HG03520 (cell line): Measurements from ENCODE around the gene PPIL3.
"Not testable (repeated sequence)": the region's sequence is repeated elsewhere in the genome, so short reads cannot be mapped to it uniquely, and the experiment has no call there.

Experiments used
- ATAC-seq: cut with Tn5 transposase; IDR thresholded peaks from one replicate; pipeline ENCODE4 v1.9.1; 2021; ENCODE audit warnings: mild to moderate bottlenecking, moderate library complexity; ENCODE audit not compliant: unreplicated experiment

The PPIL3 gene

GRCh38 chr2:200888704-200889625 lies at the start of gene PPIL3, which contains the start of gene NIF3L1:
TSS of gene PPIL3 (minus strand) at chr2:200889077. CDS start at chr2:200887615, 1,462 bp downstream.
TSS of gene NIF3L1 (plus strand) at chr2:200889371. CDS start at chr2:200891944, 2,573 bp downstream.
- ATAC-seq: peak; percentile 78

- no peak for ATAC-seq
These were observed 42.2 kb upstream of the PPIL3 start for GRCh38 chr2:200930947-200931626.

DNA sequence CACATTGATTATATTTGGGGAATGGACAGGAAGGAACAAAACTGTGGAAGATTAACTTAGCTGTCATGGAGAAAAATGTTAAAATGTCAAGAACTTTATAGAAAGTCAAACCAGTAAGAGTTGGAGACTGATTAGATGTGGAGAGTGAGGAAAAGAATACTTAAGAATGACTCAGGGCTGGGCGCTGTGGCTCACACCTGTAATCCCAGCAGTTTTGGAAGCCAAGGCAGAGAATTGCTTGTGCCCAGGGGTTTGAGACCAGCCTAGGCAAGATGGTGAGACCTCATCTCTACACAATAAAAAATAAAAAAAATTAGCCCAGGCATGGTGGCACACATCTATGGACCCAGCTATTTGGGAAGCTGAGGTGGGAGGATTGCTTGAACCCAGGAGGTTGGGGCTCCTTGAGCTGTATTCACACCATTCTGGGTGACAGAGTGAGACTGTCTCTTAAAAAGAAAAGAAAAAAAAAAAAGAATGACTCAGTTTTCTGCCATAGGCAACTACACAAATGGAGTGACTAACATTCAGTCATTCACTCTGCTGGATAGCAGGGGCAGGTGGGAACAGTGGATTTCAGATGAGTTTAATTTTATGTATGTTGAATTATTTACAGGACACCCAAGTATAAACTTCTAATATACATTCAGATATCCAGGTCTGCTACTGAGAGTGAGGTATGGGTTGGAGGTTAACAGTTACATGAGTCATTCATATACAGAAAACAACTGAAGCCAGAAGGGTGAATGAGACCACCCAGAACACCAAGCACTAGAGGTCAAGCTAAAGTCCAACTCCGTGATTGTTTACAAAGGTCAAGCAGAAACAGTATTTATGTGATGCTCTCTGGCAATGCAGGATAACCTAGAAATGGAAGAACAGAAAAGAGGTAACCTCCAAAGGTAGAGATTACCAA lies 40.7 kb upstream of the PPIL3 start:
- no peak for ATAC-seq

DNA sequence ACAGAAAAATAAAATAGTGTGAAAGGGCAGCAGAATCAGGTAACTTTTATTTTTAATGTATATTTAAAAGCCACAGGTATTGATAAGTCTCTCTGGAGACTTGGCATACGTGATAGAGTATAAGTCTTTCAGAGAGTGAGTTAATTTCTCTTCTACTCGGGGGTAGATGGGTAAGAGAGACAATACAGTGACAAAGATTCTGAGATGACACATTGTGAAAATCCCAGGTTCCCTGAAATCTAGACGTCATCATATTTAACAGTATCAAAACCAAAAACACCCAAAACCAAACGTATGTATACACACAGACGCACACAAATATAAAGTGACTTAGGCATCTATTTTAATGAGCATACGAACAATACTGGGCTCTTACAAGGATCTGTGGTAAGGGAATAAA lies 33.6 kb upstream of the PPIL3 start:
- no peak for ATAC-seq

DNA sequence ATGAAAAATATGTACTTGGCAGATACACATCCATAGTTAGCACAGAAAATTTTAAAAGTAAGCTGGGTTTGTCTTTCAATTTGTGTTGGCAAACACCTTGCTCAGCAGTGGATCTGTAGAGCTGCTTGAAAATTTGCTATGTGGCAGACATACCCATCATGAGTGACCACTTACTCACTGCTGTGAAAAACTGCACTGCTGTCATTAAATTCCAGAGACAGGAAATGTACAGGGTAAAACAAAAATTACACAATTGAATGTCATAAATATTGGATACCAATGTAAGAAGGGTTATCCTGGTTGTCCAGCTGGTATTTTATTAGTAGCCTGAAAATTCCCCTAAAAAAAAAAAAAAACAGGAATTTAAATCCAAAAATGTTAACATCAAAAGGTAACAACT lies 24.8 kb upstream of the PPIL3 start:
- ATAC-seq: no peak

GRCh38 chr2:200909958-200910357 lies 21.1 kb upstream of the PPIL3 start:
- no peak for ATAC-seq

DNA sequence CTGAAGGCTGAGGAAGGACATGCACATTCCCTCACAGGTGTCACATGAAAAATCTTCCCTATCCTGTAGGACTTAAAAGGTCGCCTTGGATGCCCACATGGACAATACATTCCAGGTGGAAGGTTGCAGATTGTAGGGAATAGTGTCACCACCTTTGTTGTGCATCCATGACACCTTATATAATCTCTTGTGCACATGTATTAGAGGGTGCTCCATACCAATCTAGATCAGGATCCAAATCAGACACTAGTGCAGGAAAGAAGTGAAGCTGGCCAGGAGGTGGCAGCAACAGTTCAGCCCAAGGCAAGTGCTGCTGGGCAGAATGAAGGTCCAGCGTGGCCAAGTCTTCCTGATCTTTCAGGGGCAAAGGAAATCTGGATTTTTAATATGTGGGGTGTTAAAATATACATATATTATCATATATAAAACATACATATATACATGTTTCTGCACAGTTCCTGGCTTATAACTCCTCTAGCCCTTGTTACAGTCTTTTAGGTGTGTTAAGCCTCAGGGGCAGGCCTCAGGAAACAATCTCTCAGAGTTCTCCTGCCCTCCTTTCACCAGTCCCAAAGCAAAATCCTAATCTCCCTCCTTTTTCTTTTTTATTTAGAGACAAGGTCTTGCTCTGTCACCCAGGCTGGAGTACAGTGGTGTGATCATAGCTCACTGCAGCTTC lies 16.9 kb upstream of the PPIL3 start:
- no peak for ATAC-seq

- ATAC-seq: peak; percentile 97
These were observed 12.7 kb upstream of the PPIL3 start for GRCh38 chr2:200901459-200902072.

GRCh38 chr2:200899482-200899881 lies 10.6 kb upstream of the PPIL3 start:
- ATAC-seq: no peak

DNA sequence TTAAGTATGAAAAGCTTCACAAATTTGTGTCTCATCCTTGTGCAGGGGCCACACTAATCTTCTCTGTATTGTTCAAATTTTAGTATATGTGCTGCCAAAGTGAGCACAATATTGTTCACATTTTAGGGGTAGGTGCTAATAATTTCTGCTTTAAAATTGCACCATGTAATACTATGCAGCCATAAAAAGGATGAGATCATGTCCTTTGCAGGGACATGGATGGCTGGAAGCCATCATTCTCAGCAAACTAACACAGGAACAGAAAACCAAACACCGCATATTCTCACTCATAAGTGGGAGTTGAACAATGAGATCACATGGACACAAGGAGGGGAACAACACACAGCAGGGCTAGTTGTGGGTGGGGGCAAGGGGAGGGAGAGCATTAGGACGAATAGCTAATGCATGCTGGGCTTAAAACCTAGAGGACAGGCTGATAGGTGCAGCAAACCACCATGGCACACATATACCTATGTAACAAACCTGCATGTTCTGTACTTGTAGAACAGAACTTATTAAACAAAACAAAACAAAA lies 7.1 kb downstream of the PPIL3 start:
- not testable (repeated sequence) for ATAC-seq

- no peak for ATAC-seq
These were observed 10.5 kb downstream of the PPIL3 start for GRCh38 chr2:200878289-200878880.

DNA sequence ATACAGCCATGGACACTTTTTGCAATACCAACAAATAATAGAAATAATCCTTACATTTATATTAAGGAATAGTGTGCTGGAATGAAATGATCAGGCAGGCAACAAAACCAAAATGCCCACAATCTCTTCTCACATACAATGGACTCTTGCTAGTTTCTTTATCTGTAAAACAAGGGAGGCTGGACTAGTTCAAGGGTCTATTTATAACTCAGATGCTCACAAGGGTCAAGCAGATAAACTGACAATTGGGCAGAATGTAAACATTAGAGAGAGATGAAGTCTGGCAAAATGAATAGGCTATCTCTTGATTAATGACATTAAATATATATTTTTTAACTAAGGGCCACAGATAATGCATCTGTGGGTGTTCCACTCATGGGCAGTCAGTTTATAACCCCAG lies 11.4 kb downstream of the PPIL3 start:
- ATAC-seq: no peak

GRCh38 chr2:200873560-200873959 lies 15.3 kb downstream of the PPIL3 start:
- no peak for ATAC-seq

- ATAC-seq: no peak
These were observed 17.7 kb downstream of the PPIL3 start for GRCh38 chr2:200871151-200871550.

DNA sequence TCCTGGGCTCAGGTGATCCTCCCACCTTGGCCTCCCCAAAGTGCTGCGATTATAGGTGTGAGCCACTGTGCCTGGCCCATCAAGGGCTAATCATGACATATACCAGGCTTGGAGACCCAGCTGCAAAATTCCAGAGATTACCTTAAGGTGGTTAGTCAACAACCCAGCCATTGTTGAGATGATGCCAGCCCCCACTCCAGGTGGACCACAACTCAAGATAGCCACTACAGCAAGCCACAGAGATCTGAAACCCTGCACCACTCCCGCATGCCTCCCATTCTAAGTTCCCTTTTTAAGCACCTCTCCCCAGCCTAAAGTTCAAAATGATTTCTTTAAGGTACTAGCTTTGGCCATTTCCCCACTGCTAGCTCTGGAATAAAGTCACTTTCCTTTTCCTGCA lies 19.9 kb downstream of the PPIL3 start:
- ATAC-seq: no peak

DNA sequence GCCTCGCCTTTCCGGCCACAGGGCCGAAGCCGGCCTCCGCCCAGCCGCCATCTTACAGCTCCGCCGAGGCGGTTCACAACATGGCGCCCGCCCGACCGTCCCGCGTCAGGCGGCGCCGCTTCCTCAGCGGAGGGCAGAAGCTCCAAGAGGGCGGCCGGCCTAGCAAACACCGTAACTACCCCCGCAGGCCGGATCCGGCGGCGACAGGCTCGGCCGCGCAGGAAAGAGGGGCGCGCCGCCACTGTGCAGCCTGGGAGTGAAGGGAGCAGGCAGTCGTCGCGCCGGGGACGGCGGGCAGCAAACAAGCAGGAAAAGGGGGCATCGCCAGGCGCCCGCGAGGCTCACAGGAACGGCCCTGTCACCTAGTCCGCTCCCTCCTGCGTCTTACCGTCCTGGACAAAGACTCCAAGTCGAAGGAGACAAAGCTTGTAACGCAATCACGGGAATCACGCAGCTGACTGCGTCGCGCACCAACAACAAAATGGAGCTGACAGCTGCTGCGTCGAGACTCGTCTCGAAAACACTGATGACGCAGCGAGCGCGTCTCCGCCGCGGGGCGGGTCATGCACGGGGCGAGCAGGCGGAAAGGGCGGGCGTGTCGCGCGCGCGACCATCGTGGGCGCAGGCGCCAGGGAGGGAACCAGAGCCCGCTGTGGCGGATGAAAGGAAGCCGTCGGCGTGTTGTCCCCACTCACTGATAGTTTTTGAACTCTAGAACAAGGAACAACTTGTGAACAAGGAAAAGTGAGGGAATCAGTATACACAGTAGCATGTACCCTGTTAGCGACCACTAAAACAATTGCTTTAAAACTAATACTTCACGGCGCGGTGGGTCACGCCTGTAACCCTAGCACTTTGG lies 24.5 kb downstream of the PPIL3 start, which contains the start of gene CLK1:
CLK1 (minus strand) TSS at position 483 of the 859 bp plus-strand sequence. CDS start 2,796 bp downstream, outside the sequence.
- peak; percentile 80 for ATAC-seq

GRCh38 chr2:200863782-200864175 lies 25.1 kb downstream of the PPIL3 start:
- ATAC-seq: peak; percentile 5

GRCh38 chr2:200862532-200863000 lies 26.3 kb downstream of the PPIL3 start:
- peak; percentile 35 for ATAC-seq
